T-cell (primary cell): ENCODE measurements around the gene NRN1. TPM values are rescaled to one million over a fixed set of nuclear protein-coding genes. Genes with fewer than 3 reads are reported as not detected.

Experiments
- ATAC-seq, 4 experiments: fragments of 200-7000 bp in 3 of 4; fragments of 150-1000 bp in 1 of 4; cut with Tn5 transposase; replicated peaks in 1 of 4; 1 replicate in 3 of 4; 2 replicates in 1 of 4; pipeline ENCODE4 v1.10.0; 2021; ENCODE audit warnings: moderate library complexity in 3 of 4, mild to moderate bottlenecking in 2 of 4, moderate number of reproducible peaks in 1 of 4
- CTCF ChIA-PET, 2 donors: fragments of 300-600 bp; sonication (Branson Sonifier 250); formaldehyde crosslinking; loops; one replicate each; lab custom pipeline; 2022; ENCODE audit warnings: antibody characterized with exemption in 2 of 2; lab: Charles Lee
- POLR2A ChIA-PET, 2 donors: fragments of 300-600 bp; sonication (Branson Sonifier 250); formaldehyde crosslinking; loops; one replicate each; lab custom pipeline; 2022; ENCODE audit warnings: antibody characterized with exemption in 2 of 2; lab: Charles Lee
- DNase-seq, 35 experiments: peaks; one replicate each; pipeline versions ENCODE4 v3.0.0 to v3.0.0-alpha.2; 2013 to 2023
- H3K27ac ChIP-seq: one replicate; pipeline ENCODE4 v1.5.1; 2013; ENCODE audit warnings: low read length
- H3K27me3 ChIP-seq, 2 experiments: replicated peaks in 1 of 2; 1 replicate in 1 of 2; 2 replicates in 1 of 2; pipeline versions ENCODE4 v1.6.1 to v1.7.0; 2013; ENCODE audit warnings: low read length in 1 of 2, mixed read lengths in 1 of 2; ENCODE audit not compliant: control insufficient read depth in 2 of 2, insufficient read depth in 2 of 2; ENCODE audit errors: extremely low read depth in 1 of 2
- H3K36me3 ChIP-seq, 2 donors: 1 replicate in 1 of 2; 2 replicates in 1 of 2; pipeline versions ENCODE4 v1.6.1 to v1.7.0; 2013; ENCODE audit warnings: low read length in 1 of 2; ENCODE audit not compliant: control insufficient read depth in 2 of 2, insufficient read depth in 1 of 2; ENCODE audit errors: extremely low read depth in 1 of 2
- H3K4me1 ChIP-seq, 2 experiments: 1 replicate in 1 of 2; 2 replicates in 1 of 2; pipeline versions ENCODE4 v1.6.1 to v1.7.0; 2013; ENCODE audit warnings: low read length in 2 of 2, mixed read lengths in 1 of 2; ENCODE audit not compliant: insufficient read depth in 2 of 2, control insufficient read depth in 1 of 2; ENCODE audit errors: extremely low read depth in 1 of 2
- H3K4me3 ChIP-seq, 2 donors: 1 replicate in 1 of 2; 2 replicates in 1 of 2; pipeline versions ENCODE4 v1.5.1 to v1.7.0; 2013; ENCODE audit warnings: mild to moderate bottlenecking in 2 of 2, low read length in 1 of 2, moderate library complexity in 1 of 2; ENCODE audit not compliant: control insufficient read depth in 1 of 2; ENCODE audit errors: extremely low read depth in 1 of 2
- H3K9me3 ChIP-seq: 2 replicates; pipeline ENCODE4 v1.7.0; 2013
- H3K27ac Mint-ChIP-seq, 2 donors: one replicate each; pipeline ENCODE4 v1.8.0; 2020 to 2021; ENCODE audit warnings: mild to moderate bottlenecking in 2 of 2, mixed read lengths in 2 of 2
- H3K27me3 Mint-ChIP-seq, 2 donors: one replicate each; pipeline ENCODE4 v1.8.0; 2021 to 2022; ENCODE audit warnings: mixed read lengths in 2 of 2
- H3K36me3 Mint-ChIP-seq: one replicate; pipeline ENCODE4 v1.8.0; 2021; ENCODE audit warnings: mixed read lengths
- H3K4me1 Mint-ChIP-seq, 3 donors: one replicate each; pipeline ENCODE4 v1.8.0; 2020 to 2022; ENCODE audit warnings: mixed read lengths in 3 of 3, mild to moderate bottlenecking in 1 of 3
- H3K4me3 Mint-ChIP-seq, 3 donors: one replicate each; pipeline ENCODE4 v1.8.0; 2020 to 2022; ENCODE audit warnings: mild to moderate bottlenecking in 3 of 3, mixed read lengths in 3 of 3, moderate library complexity in 3 of 3
- H3K9me3 Mint-ChIP-seq, 3 donors: one replicate each; pipeline ENCODE4 v1.8.0; 2020 to 2022; ENCODE audit warnings: mixed read lengths in 3 of 3
- WGBS: methylation state at CpG from one replicate; pipeline ENCODE4 v1.1.5; 2013; ENCODE audit warnings: missing lambda C conversion rate; ENCODE audit not compliant: insufficient coverage; 5-methylcytosine and 5-hydroxymethylcytosine counted together
- total RNA-seq, 35 experiments: library from RNA in 6 of 35; stranded (reverse) in 6 of 35; fragments of 120-200 nt in 1 of 35; gene quantifications; one replicate each; pipeline versions ENCODE4 v1.2.1 to v1.2.4 and lab custom pipeline; 2013 to 2026

Gene NRN1
- total RNA-seq, 5 donors from 2014 or later (not counting 1 experiment from before 2014, with no cell fraction given): 0.13 to 0.33 TPM; not detected in 3

DNA sequence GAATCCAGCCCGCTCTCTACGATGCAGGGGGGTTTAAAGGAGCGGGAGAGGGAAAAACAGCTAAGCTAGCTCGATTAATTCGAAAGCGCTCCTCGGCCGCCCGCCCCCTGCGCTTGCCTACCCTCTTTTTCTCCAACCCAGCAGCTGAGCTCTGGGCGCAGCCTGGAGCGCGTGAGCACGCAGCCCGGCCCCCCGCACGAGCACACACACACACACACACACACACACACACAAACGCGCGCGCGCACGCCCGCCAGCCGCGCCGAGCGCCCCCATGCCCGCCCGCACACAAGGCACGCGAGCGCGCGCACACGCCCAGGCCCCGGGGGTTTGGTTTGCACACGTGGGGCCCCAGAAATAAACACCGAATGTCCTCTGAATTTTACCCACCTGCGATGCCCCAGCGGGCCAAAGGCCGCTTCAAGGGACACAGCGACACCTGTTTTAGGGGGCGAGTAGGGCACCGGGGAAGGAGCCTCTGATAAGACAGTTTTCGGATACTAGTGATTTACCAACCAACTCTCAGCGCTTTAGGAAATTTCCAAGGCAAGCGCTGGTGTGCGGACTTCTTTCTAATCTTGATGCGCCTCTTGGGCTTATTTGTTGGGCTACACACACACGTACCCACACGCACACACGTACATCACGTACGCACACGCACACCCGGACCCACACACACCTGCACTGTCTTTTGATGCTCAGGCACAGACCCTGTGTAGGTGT is 802 bp upstream of the NRN1 start:
- peaks cover 58 to 74% of the 10 kb centered on the region in 2 donors for H3K27me3 Mint-ChIP-seq
- H3K4me1 Mint-ChIP-seq: peaks cover 44 to 59% (median 54%) of the 10 kb centered on the region in 3 donors
- H3K27me3 ChIP-seq: peaks cover 33 to 71% of the 10 kb centered on the region in 2 experiments
- H3K4me1 ChIP-seq: peaks cover 20 to 59% of the 10 kb centered on the region in 2 experiments
- H3K27ac ChIP-seq: no peak overlapping the region
- ChIA-PET CTCF (interaction anchor here (0.7 to 1.7 kb wide), 3 partner anchors 38 to 536 kb away, joined by 3 to 12 read pairs (median 3); no protein-coding TSS in a partner anchor), POLR2A (interaction anchor here in 1 of 2 donors (0.7 kb wide), 1 partner anchor 1189 kb away, joined by 4 read pairs; no protein-coding TSS in a partner anchor)
- ATAC-seq (peak; percentile 25 to 58 (median 33)), DNase-seq (peak in 3 of 35 experiments; percentile 20 to 52 (median 35))
- no peak overlapping the region for H3K27ac Mint-ChIP-seq
- peaks cover 0 to 13% (median 2%) of the 10 kb centered on the region in 3 donors for H3K9me3 Mint-ChIP-seq
- no peaks in the 10 kb centered on the region for H3K36me3 ChIP-seq
- WGBS: 4% methylated on average over 45 of the region's 57 CpGs
- no peaks in the 10 kb centered on the region for H3K9me3 ChIP-seq
- peaks cover 11% of the 10 kb centered on the region for H3K36me3 Mint-ChIP-seq
- H3K4me3 Mint-ChIP-seq: peak overlapping the region; percentile 65 to 86 (median 71)
- H3K4me3 ChIP-seq: peak overlapping the region; percentile 31 to 75

DNA sequence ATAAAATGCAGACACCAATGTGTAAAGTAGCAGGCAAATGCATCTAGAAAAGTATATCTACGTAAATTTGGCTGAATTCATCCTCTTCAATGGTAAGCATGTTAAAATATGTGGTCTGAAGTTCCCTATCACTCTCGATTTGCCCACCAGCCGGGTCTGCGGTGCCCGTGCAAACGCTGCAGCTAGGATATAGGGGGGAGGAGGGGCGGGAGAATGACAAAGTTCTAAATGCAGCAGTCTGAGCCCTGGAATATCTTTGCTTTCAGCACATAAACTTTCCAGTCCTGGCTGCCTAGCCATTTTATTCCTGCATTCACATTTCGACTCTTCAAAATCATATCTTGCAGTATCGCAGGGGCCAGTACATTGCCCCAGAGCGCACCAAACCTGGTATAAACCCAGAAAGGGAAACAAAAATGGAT is 708 bp downstream of the NRN1 start:
- no peak for DNase-seq
- 20% methylated on average over 1 of the region's 10 CpGs for WGBS
- no peaks in the 10 kb centered on the region for H3K36me3 ChIP-seq
- peaks cover 32 to 86% of the 10 kb centered on the region in 2 experiments for H3K27me3 ChIP-seq
- no peaks in the 10 kb centered on the region for H3K9me3 ChIP-seq
- no peak for ATAC-seq
- peak overlapping the region in 2 of 3 donors; percentile 43 to 86 for H3K4me3 Mint-ChIP-seq
- ChIA-PET CTCF (no interaction called here), POLR2A (no interaction called here)
- peaks cover 0 to 13% (median 2%) of the 10 kb centered on the region in 3 donors for H3K9me3 Mint-ChIP-seq
- peak overlapping the region; percentile 11 to 90 for H3K27ac Mint-ChIP-seq
- peaks cover 62 to 82% of the 10 kb centered on the region in 2 donors for H3K27me3 Mint-ChIP-seq
- H3K4me1 Mint-ChIP-seq: peaks cover 55 to 71% (median 56%) of the 10 kb centered on the region in 3 donors
- H3K4me1 ChIP-seq: peaks cover 23 to 67% of the 10 kb centered on the region in 2 experiments
- H3K4me3 ChIP-seq: no peak overlapping the region
- H3K27ac ChIP-seq: no peak overlapping the region
- peaks cover 11% of the 10 kb centered on the region for H3K36me3 Mint-ChIP-seq

DNA sequence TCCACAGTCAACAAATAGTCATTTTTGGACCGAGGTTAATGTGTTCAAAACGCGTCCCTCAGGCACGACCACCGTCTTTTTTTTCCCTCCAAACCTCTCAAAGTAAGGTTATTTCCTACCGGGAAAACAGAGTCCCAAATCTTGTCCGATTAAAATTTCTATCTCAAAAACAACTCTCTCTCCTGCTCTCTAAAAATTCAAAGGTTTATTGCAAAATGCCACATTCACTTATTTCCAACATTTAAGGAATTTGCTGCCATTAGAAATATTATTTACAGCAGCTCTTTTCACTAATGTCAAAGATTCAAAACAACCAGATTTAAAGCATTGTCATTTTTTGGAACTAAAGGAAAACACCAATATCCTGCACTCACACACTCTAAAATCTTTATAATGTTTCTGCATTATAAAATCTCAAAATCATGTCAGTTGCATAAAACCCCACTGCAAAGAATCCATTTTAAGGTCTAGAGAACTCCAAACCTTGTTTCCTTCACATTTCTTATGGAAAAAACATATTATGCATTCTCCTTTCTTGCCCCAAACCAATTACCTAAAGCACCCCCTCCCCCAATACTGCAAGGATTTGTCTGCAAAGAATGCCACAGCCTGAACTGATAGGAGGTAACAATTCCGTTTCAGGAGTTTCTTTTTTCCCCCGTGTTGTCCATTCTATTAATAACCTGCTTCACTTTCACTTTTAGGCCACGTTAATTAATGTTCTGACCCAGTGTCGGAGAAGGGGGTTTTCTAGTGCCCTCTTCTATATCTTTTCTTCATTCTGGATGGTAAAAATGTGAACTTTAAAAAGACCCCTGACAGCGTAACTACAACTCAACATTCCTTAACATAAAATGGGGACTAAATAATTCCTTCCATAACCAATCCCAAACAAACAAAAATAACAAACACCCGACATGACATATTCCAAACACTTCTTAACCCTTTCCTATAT is 1.4 kb downstream of the NRN1 start:
- H3K27ac Mint-ChIP-seq: peak overlapping the region; percentile 50 to 90

DNA sequence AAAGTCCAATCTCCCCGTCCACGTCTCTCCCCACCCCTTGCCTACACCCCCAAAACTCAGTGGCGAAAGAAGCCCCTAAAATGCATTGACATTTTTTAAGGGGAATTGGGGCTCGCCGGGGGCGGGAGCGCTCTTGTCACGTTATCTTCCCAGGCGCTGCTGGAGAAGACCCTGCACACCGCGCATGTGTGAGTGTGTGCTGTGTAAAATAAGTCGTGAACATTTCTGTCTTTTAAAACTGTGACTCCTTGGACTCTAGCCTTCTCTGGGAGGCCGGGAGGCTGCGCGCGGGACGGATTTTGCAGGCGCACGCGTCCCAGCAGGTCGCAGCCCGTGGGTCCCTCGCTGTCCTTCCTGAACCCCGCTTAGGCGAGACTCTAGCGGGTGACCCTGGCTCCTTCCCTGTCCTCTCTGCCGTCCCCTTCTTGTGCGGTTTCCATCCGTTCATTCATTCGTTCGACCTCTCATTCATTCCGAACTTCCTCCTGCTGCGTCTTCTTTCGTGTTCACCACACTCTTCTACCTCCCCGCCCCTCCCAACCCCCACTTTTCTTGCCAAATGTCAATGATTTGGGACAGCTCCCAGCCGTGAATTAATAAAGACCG is 2.2 kb downstream of the NRN1 start:
- ChIA-PET CTCF (no interaction called here), POLR2A (no interaction called here)
- Histone ChIP-seq H3K9me3 (no peaks in the 10 kb centered on the region), H3K27me3 (peaks cover 30 to 94% of the 10 kb centered on the region in 2 experiments), H3K4me1 (peaks cover 25 to 75% of the 10 kb centered on the region in 2 experiments), H3K4me3 (peak overlapping the region in 1 of 2 donors; percentile 89), H3K36me3 (no peaks in the 10 kb centered on the region), H3K27ac (no peak overlapping the region)
- Mint-ChIP-seq H3K4me1 (peaks cover 64 to 79% (median 66%) of the 10 kb centered on the region in 3 donors), H3K9me3 (peaks cover 0 to 21% (median 2%) of the 10 kb centered on the region in 3 donors), H3K27ac (peak overlapping the region; percentile 16 to 25), H3K27me3 (peaks cover 64 to 90% of the 10 kb centered on the region in 2 donors), H3K4me3 (peak overlapping the region; percentile 62 to 86 (median 74)), H3K36me3 (peaks cover 19% of the 10 kb centered on the region)
- ATAC-seq: no peak
- peak in 1 of 35 experiments; percentile 23 for DNase-seq
- WGBS: 14% methylated on average over 35 of the region's 37 CpGs

More for the DNA sequence above, 1.4 kb downstream of the NRN1 start:
- no peak for ATAC-seq
- Mint-ChIP-seq H3K27me3 (peaks cover 61 to 89% of the 10 kb centered on the region in 2 donors), H3K9me3 (peaks cover 0 to 14% (median 2%) of the 10 kb centered on the region in 3 donors), H3K4me1 (peaks cover 55 to 72% (median 59%) of the 10 kb centered on the region in 3 donors), H3K36me3 (peaks cover 13% of the 10 kb centered on the region), H3K4me3 (peak overlapping the region; percentile 18 to 86 (median 56))
- Histone ChIP-seq H3K27ac (no peak overlapping the region), H3K4me1 (peaks cover 23 to 67% of the 10 kb centered on the region in 2 experiments), H3K4me3 (no peak overlapping the region), H3K36me3 (no peaks in the 10 kb centered on the region), H3K9me3 (no peaks in the 10 kb centered on the region), H3K27me3 (peaks cover 31 to 88% of the 10 kb centered on the region in 2 experiments)
- peak in 1 of 35 experiments; percentile 9 for DNase-seq
- CTCF ChIA-PET: no interaction called here
- WGBS: 12% methylated on average over 7 of the region's 13 CpGs
- POLR2A ChIA-PET: interaction anchor here in 1 of 2 donors (0.7 kb wide), 1 partner anchor 11 kb away, joined by 3 read pairs; no protein-coding TSS in a partner anchor

DNA sequence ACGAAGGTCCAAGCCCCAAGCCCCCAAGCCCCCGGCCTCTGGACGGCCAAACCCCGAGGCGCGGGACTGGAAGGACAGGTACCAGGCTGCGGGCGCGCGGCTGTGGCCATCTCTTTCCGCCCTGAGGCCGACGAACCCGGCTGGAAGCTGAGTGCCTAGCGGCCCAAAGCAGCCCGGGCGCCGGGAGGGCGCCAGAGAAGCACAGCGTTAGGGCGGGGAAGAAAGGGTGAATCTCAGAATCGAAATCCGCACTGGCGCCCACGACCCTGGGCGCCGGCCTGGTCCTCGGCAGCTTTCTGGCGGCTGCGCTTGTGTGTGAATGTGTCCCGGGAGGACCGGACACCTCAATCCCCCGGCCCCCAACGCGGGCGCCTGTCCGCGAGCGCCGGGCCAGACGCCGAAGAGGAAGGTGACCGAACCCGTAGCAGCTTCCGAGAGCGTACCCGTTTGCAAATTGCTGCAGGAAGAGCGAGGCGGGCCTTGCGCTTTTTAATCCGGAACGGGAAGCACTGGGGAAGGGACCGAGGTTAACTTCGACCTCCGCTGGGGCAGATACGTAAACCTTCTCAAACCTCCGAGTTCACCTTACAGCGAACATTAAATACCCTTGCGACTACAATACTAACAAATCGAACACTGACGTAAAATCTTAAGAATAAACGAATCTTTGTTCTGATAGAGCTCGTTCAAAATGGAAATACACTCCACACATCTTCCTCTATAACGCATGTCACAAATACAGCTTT is 2.9 kb downstream of the NRN1 start:
- WGBS: 3% methylated on average over 64 of the region's 64 CpGs
- ATAC-seq: peak in 3 of 4 experiments; percentile 3 to 36 (median 29)
- ChIA-PET CTCF (interaction anchor here in 1 of 2 donors (0.6 kb wide), 1 partner anchor 119 kb away, joined by 3 read pairs; no protein-coding TSS in a partner anchor), POLR2A (no interaction called here)
- Mint-ChIP-seq H3K27ac (peak overlapping the region; percentile 25 to 39), H3K9me3 (peaks cover 0 to 22% (median 2%) of the 10 kb centered on the region in 3 donors), H3K36me3 (peaks cover 19% of the 10 kb centered on the region), H3K4me1 (peaks cover 64 to 77% (median 65%) of the 10 kb centered on the region in 3 donors), H3K27me3 (peaks cover 63 to 90% of the 10 kb centered on the region in 2 donors), H3K4me3 (peak overlapping the region; percentile 62 to 86 (median 74))
- DNase-seq: peak in 4 of 35 experiments; percentile 22 to 58 (median 31)
- Histone ChIP-seq H3K4me3 (peak overlapping the region; percentile 39 to 89), H3K9me3 (no peaks in the 10 kb centered on the region), H3K36me3 (no peaks in the 10 kb centered on the region), H3K4me1 (peaks cover 21 to 77% of the 10 kb centered on the region in 2 experiments), H3K27me3 (peaks cover 31 to 95% of the 10 kb centered on the region in 2 experiments), H3K27ac (no peak overlapping the region)
